Small intestine (tissue), 7 donors: Measurements from ENCODE around the gene HYI. TPM values are rescaled to one million over a fixed set of nuclear protein-coding genes. Genes with fewer than 3 reads are reported as not detected.

Experiments used
- DNase-seq, 2 donors: peaks; one replicate each; pipeline versions ENCODE4 v3.0.0 to v3.0.0-alpha.2; 2013
- FAIRE-seq: peaks from 2 replicates; lab custom pipeline; 2012; peaks lifted over from hg19 to GRCh38; lab: Jason Lieb, UNC
- H3K27ac ChIP-seq, 3 donors: one replicate each; pipeline ENCODE4 v1.5.1; 2013; ENCODE audit warnings: low read length in 2 of 3, mild to moderate bottlenecking in 2 of 3, control low read depth in 1 of 3, inconsistent platforms in 1 of 3, low read depth in 1 of 3, moderate library complexity in 1 of 3
- H3K27me3 ChIP-seq, 3 donors: one replicate each; pipeline ENCODE4 v1.6.1; 2013; ENCODE audit warnings: low read length in 3 of 3, inconsistent platforms in 1 of 3; ENCODE audit not compliant: control insufficient read depth in 3 of 3, insufficient read depth in 3 of 3
- H3K36me3 ChIP-seq, 3 donors: one replicate each; pipeline ENCODE4 v1.6.1; 2013; ENCODE audit warnings: low read length in 3 of 3, inconsistent platforms in 1 of 3, low read depth in 1 of 3, mild to moderate bottlenecking in 1 of 3, moderate library complexity in 1 of 3; ENCODE audit not compliant: control insufficient read depth in 3 of 3, insufficient read depth in 2 of 3
- H3K4me1 ChIP-seq, 3 donors: one replicate each; pipeline ENCODE4 v1.6.1; 2013; ENCODE audit warnings: low read length in 2 of 3, inconsistent platforms in 1 of 3, low read depth in 1 of 3, mild to moderate bottlenecking in 1 of 3, moderate library complexity in 1 of 3; ENCODE audit not compliant: control insufficient read depth in 3 of 3, insufficient read depth in 2 of 3
- H3K4me3 ChIP-seq, 3 donors: one replicate each; pipeline ENCODE4 v1.5.1; 2013; ENCODE audit warnings: low read length in 3 of 3, control low read depth in 1 of 3, inconsistent platforms in 1 of 3, low read depth in 1 of 3, mild to moderate bottlenecking in 1 of 3, moderate library complexity in 1 of 3
- H3K9me3 ChIP-seq, 2 donors: one replicate each; pipeline ENCODE4 v1.6.1; 2013; ENCODE audit warnings: low read depth in 1 of 2, low read length in 1 of 2; ENCODE audit not compliant: control insufficient read depth in 2 of 2, insufficient read depth in 1 of 2
- WGBS, 3 donors: extraction: QIAGEN DNeasy Blood & Tissue Kit; methylation state at CpG; one replicate each; pipeline ENCODE4 v1.1.7; 2013; 5-methylcytosine and 5-hydroxymethylcytosine counted together
- polyA plus RNA-seq, 4 donors: library from polyadenylated mRNA; stranded (reverse) in 3 of 4; unstranded in 1 of 4; fragments of 200-250 nt in 3 of 4; fragments of 120-200 nt in 1 of 4; gene quantifications; one replicate each; pipeline versions ENCODE4 v1.2.1 to v1.2.3, GENCODE V29; 2013
- donor health status: healthy with polysubstance abuse.
- donor health status: control.
- donor health status: control.
- donor health status: Bipolar disorder and iron deficiency.
- donor health status: healthy.

The HYI gene
- polyA plus RNA-seq, 4 donors = 42.6 to 234 (median 139) TPM

GRCh38 chr1:43423672-43424550 is 29.8 kb downstream of the HYI start:
- Histone ChIP-seq H3K4me3 (no peak overlapping the region), H3K27me3 (no peaks in the 10 kb centered on the region), H3K36me3 (peaks cover 46 to 98% (median 56%) of the 10 kb centered on the region in 3 donors), H3K4me1 (no peaks in the 10 kb centered on the region), H3K27ac (peak overlapping the region in 2 of 3 donors; percentile 18 to 68), H3K9me3 (peaks cover 0 to 5% of the 10 kb centered on the region in 2 donors)
- 70 to 87% (median 80%) methylated on average over 23 of the region's 23 CpGs for WGBS, 3 donors
- no peak for FAIRE-seq
- DNase-seq = peak in 1 of 2 donors; percentile 56

DNA sequence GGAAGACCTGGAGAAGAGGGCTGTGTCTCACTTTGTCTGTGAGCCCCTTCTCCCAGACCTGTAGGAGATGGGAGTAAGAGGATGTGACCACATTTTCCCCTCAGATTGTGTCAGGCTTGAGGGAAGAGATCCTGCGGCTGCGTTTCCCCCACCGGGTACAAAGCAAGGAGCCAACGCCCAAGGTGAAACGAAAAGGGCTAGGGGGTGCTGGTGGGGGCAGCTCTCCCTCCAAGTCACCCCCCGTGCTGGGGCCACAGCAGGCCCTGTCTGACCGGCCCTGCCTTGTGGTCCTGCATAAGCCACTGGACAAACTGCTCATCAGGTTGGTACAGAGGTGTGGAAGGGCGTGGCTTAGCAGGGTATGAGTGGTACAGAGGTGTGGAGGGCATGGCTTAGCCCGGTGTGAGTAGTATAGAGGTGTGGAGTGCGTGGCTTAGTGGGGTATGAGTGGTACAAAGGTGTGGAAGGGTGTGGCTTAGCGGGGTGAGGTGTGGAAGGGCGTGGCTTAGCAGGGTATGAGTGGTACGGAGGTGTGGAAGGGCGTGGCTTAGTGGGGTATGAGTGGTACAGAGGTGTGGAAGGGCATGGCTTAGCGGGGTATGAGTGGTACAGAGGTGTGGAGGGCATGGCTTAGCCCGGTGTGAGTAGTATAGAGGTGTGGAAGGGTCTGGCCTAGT is 30.6 kb downstream of the HYI start:
- Histone ChIP-seq H3K27ac (peak overlapping the region in 2 of 3 donors; percentile 18 to 62), H3K27me3 (no peaks in the 10 kb centered on the region), H3K36me3 (peaks cover 46 to 96% (median 58%) of the 10 kb centered on the region in 3 donors), H3K4me3 (no peak overlapping the region), H3K9me3 (peaks cover 0 to 5% of the 10 kb centered on the region in 2 donors), H3K4me1 (no peaks in the 10 kb centered on the region)
- FAIRE-seq (no peak), DNase-seq (no peak)
- 91 to 96% (median 95%) methylated on average over 16 of the region's 16 CpGs for WGBS, 3 donors

GRCh38 chr1:43421976-43422750 is 31.6 kb downstream of the HYI start:
- FAIRE-seq = no peak
- peaks cover 41 to 87% (median 52%) of the 10 kb centered on the region in 3 donors for H3K36me3 ChIP-seq
- peaks cover 0 to 5% of the 10 kb centered on the region in 2 donors for H3K9me3 ChIP-seq
- no peaks in the 10 kb centered on the region for H3K4me1 ChIP-seq
- no peak overlapping the region for H3K27ac ChIP-seq
- no peaks in the 10 kb centered on the region for H3K27me3 ChIP-seq
- peak in 1 of 2 donors; percentile 17 for DNase-seq
- no peak overlapping the region for H3K4me3 ChIP-seq
- WGBS, 3 donors = 92 to 95% (median 92%) methylated on average over 12 of the region's 12 CpGs

DNA sequence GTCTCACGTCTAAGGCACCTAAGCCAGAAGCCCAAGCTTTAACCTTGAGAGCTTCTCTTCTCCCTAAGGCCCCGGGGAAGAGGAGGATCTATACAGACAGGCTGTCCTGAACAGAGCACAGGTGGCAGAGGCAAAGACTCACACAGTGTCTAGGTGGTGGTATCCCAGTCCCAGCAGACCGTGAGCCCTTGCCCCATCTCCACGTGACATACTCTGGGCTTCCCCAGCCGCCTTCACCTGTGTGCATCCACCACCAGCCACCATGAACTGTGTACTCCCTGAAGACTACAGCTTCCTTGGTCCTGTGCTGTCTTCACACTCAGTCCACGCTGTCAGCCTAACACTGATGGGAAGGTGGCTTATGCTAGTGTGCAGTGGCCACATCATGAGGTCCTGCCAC is 32.3 kb downstream of the HYI start:
- Histone ChIP-seq H3K9me3 (peaks cover 0 to 5% of the 10 kb centered on the region in 2 donors), H3K27ac (no peak overlapping the region), H3K4me3 (no peak overlapping the region), H3K36me3 (peaks cover 38 to 85% (median 53%) of the 10 kb centered on the region in 3 donors), H3K27me3 (no peaks in the 10 kb centered on the region), H3K4me1 (no peaks in the 10 kb centered on the region)
- DNase-seq (no peak), FAIRE-seq (no peak)
- WGBS, 3 donors = 90 to 97% (median 93%) methylated on average over 6 of the region's 6 CpGs

GRCh38 chr1:43420874-43421273 is 32.9 kb downstream of the HYI start:
- H3K27ac ChIP-seq = no peak overlapping the region
- peaks cover 33 to 83% (median 48%) of the 10 kb centered on the region in 3 donors for H3K36me3 ChIP-seq
- FAIRE-seq (no peak), DNase-seq (no peak)
- H3K27me3 ChIP-seq = no peaks in the 10 kb centered on the region
- H3K4me3 ChIP-seq = no peak overlapping the region
- H3K9me3 ChIP-seq = peaks cover 0 to 5% of the 10 kb centered on the region in 2 donors
- no peaks in the 10 kb centered on the region for H3K4me1 ChIP-seq
- 96 to 98% (median 97%) methylated on average over 10 of the region's 10 CpGs for WGBS, 3 donors

- Histone ChIP-seq H3K36me3 (peaks cover 27 to 80% (median 43%) of the 10 kb centered on the region in 3 donors), H3K9me3 (peaks cover 0 to 5% of the 10 kb centered on the region in 2 donors), H3K4me1 (no peaks in the 10 kb centered on the region), H3K4me3 (no peak overlapping the region), H3K27me3 (no peaks in the 10 kb centered on the region), H3K27ac (no peak overlapping the region)
- DNase-seq = no peak
- WGBS, 3 donors = 95 to 99% (median 98%) methylated on average over 13 of the region's 13 CpGs
- FAIRE-seq = no peak
Measured at GRCh38 chr1:43419627-43420425, 33.9 kb downstream of the HYI start.

DNA sequence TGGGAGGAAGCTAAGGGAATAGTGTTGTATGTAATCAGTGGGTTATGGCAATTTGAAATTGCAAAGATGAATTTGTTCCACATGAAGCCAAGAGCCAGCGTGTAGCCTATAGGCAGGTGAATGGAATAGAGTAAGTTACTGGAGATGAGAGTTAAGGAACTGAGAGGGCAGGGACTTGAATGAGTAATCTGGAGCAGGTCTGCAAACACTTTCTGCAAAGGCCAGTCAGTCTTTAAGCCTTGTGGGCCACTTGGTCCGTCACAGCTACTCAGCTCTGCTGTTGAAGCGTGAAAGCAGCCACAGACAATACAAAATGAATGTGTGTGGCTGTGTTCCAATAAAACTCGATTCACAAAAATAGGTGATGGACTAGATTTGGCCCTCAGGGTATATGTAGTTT is 34.9 kb downstream of the HYI start:
- H3K27me3 ChIP-seq = no peaks in the 10 kb centered on the region
- FAIRE-seq = no peak
- no peak overlapping the region for H3K4me3 ChIP-seq
- H3K27ac ChIP-seq = no peak overlapping the region
- peaks cover 27 to 71% (median 41%) of the 10 kb centered on the region in 3 donors for H3K36me3 ChIP-seq
- H3K9me3 ChIP-seq = peaks cover 0 to 5% of the 10 kb centered on the region in 2 donors
- H3K4me1 ChIP-seq = no peaks in the 10 kb centered on the region
- WGBS, 3 donors = 83 to 87% (median 86%) methylated on average over 4 of the region's 4 CpGs
- no peak for DNase-seq
